HG03575 (cell line): ENCODE results near the gene YAE1.

Experiments
- ATAC-seq: cut with Tn5 transposase; IDR thresholded peaks from one replicate; pipeline ENCODE4 v1.9.1; 2021; ENCODE audit not compliant: unreplicated experiment, insufficient number of reproducible peaks, low FRiP score; ENCODE audit errors: extremely low read depth

YAE1 gene

DNA sequence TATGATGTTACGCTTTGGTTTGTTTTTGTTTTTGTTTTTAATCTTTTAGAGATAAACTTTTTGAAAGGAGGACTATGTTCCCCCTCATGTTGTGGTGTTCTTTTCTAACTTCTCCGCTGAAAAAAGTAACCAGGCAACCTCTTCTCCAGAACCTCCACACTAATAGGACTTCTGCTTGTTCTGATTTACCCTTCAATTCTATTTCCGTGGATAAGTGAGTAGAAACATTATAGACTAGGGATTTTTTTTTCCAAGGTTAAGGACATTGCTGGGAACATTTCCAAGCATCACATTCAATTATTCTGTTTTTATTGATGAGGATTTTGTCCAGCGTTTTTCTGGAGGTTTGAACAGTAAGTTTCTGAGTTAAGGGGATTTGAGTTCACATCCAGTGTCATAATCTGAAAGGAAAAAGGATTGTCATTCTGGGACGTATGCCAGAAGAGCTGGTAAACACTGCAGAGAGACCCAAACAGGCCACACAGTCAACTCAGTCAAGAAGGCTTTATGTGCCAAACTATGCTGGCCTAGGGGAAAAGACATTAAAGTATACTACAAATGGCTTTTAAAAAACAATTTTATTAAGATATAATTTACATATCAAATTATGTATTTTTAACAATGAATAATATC lies 28.9 kb downstream of the YAE1 start:
- no peak for ATAC-seq

- ATAC-seq = no peak
These were observed 36.1 kb downstream of the YAE1 start for GRCh38 chr7:39602351-39602750.

GRCh38 chr7:39603924-39604323 lies 37.7 kb downstream of the YAE1 start:
- no peak for ATAC-seq

GRCh38 chr7:39605087-39605486 lies 38.9 kb downstream of the YAE1 start:
- no peak for ATAC-seq

GRCh38 chr7:39606352-39606751 lies 40.1 kb downstream of the YAE1 start:
- no peak for ATAC-seq

DNA sequence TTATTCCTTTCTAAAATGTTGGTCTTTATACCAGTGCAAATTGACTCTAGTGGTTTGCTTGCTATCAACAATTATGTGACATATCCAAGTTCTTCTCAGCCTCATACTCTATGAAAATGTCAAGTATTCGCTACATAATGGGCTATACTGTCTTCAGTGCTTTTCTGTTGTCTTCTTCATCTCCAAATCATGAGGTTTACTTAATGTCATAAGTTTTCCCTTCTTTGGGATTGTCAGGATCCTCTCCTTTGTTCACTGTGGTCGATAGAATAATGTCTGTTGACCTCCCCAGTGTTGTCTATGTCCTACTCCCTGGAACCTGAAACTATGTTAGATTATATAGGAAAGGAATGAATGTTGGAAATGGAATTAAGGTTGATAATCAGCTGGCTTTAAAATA lies 40.7 kb downstream of the YAE1 start:
- ATAC-seq = no peak

GRCh38 chr7:39607865-39608264 lies 41.7 kb downstream of the YAE1 start:
- ATAC-seq = no peak

DNA sequence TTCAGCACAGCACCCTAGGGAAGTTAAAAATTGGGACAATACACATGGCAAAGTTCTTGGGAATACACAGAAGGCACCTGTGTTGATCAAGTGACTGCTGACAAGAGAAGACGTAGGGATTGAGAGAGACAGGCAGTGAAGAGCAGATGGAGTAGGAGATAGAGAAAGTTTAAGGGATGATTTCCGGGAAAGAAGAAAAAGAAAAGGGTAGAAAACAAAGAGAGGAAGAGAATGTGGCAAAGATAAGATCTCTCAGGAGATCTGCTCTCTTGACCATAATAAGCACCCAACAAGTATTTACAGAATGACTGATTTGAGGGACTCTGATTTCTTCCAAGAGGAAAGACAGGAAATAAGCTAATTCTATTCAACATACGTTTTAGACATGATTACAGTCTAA lies 42.1 kb downstream of the YAE1 start:
- no peak for ATAC-seq

DNA sequence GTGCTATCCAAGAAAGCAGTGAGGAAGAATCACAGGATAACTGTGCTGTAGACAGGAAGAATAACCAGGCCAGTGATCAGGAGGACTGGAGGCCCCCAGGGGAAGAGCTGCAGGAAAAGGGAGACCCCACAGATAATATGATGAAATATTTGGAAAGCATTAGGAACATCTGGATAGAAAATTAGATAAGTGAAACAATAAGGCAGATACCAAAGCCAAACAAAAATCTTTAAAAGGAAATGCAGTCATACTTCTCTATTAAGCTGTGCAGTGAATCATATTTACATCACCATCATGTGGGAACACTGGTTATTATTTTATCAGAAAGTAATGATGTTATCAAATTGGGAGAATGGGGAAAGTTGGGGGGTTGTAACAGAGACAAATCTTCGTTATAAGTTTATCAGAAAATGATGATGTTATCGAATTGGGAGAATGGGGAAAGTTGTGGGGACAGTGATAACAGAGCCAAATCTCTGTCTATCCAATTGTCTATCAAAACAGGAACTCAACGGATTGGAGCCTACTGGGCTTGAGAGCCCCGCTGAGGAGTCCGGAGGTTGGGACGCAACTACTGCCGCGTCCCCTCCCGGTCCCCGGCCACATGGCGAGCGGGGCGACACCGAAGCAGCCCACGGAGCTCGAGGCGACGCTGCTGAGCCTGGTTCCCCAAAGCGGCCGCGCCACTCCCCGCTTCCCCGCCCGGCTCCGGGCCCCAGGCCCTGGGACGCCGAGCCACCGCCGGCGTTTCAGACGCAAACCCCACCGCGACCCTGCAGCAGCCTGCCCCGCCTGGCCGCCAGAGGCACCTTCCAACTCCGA lies 43.1 kb downstream of the YAE1 start:
- ATAC-seq = no peak

- no peak for ATAC-seq
These were observed 43.7 kb downstream of the YAE1 start for GRCh38 chr7:39609935-39610263.

DNA sequence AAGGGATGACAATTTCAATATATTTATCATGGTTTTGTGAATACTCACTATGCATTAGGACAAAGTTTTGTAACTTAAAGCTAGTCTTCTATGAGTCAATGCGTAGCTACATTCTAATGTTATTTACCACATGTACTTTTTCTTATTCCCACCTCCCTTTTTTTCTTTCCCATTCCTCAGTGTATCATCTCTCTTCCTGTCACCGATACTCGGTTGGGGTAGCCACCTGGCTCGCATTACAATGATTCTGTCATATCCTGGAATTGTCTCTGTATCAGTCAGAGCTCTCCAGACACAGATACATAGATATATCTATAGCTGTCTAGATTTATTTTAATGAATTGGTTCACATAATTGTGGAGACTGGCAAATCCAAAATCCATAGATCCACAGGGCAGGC lies 47.4 kb downstream of the YAE1 start:
- ATAC-seq = no peak

- ATAC-seq = no peak
These were observed 48.1 kb downstream of the YAE1 start for GRCh38 chr7:39614299-39614698.

- no peak for ATAC-seq
These were observed 49.3 kb downstream of the YAE1 start for GRCh38 chr7:39615350-39615975.

DNA sequence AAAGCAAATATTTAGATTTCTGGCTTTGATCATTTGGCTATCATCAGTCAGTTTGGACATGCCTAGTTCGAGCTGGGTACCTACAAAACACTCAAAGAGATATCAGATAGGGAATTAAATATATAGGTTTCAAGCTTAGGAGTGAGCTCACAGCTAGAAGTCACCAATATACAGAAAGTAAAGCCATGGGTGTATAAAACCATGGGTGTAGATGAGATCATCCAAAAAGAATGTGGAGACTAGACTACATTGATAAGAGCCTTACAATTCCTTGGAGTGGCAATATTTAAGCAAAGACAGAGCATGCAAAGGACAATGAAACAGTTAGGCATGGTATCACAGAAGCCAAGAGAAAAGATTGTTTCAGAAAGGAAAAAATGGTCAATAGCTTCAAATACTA lies 49.9 kb downstream of the YAE1 start:
- no peak for ATAC-seq

GRCh38 chr7:39617005-39617404 lies 50.8 kb downstream of the YAE1 start:
- no peak for ATAC-seq

DNA sequence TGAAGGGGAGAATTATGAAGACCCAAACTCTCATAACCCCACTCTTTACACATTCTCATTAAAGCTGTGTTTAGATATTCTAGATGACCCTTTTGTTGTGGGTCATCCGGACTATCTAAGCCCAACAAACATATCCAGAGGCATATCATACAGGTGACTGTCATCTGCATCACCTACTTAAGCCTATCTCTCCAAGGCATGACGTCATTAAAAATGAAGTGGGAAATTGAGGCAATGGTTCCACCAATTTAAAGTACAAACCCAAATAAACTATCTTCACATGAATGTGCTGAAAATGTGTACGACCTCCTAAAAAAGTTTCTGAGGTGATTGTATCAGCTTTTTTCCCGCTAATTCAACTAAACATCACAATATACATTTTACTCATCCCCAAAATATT lies 52.7 kb downstream of the YAE1 start:
- no peak for ATAC-seq

DNA sequence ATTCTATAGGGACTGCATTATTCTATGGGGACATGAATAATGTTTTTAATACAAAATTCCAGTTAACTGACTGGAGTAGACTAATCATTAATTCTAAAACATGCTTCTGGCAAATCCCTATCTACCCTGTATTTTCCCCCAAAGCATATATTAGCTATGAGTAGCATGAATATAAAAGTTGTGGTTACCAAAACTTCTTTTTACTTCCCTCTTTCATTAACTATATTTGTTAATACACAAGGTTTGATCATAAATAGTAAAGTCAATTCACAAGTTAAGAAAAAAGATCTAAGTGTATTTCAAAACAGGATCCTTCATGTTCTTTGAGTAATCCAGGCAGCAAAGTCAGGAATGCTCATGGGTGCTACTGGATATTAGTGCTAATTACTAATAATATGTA lies 54.3 kb downstream of the YAE1 start:
- no peak for ATAC-seq

- ATAC-seq = no peak
These were observed 55.1 kb downstream of the YAE1 start for GRCh38 chr7:39621261-39621660.

GRCh38 chr7:39621784-39622411 lies 55.7 kb downstream of the YAE1 start:
- no peak for ATAC-seq
